ENCODE results near the gene DNAH2.

GRCh38 chr17:7858522-7858810 lies 140.9 kb downstream of the DNAH2 start:
- no peak for TF ChIP-seq ZEB2 (IDR thresholded peaks at IDR 0.05)
- no peak for TF ChIP-seq MAZ (CRISPR knock-in tag; conservative IDR thresholded peaks at IDR 0.05 in 1 of 2, IDR thresholded peaks at IDR 0.05 in 1 of 2)
- TF ChIP-seq ZNF586 (CRISPR knock-in tag; conservative IDR thresholded peaks at IDR 0.05) = no peak
- no peak for TF ChIP-seq ZNF239 (CRISPR knock-in tag; IDR thresholded peaks at IDR 0.05)
- 0 out of 4 replicates have a peak, but pooled peaks of 1 of the 2 experiments have one; percentile 62 for TF ChIP-seq UBTF (IDR thresholded peaks at IDR 0.05; ENCODE audit: borderline replicate concordance in 1 of 2, low read depth in 2 of 2, low read length in 2 of 2)
- TF ChIP-seq FOS (IDR thresholded peaks at IDR 0.05; ENCODE audit: extremely low read depth, insufficient read length) = no peak
- no peak for TF ChIP-seq GABPA (tag; conservative IDR thresholded peaks at IDR 0.05; ENCODE audit: low read depth)
- TF ChIP-seq EP300 (IDR thresholded peaks at IDR 0.05; ENCODE audit: low read length) = no peak
- no peak for TF ChIP-seq EZH2 (IDR thresholded peaks at IDR 0.05; ENCODE audit: borderline replicate concordance, low read depth, low read length)
- TF ChIP-seq ZNF232 (CRISPR knock-in tag; IDR thresholded peaks at IDR 0.05) = no peak
- no peak for TF ChIP-seq NR2C2 (CRISPR knock-in tag; IDR thresholded peaks at IDR 0.05)
- no peak for TF ChIP-seq NR2C2 (tag; IDR thresholded peaks at IDR 0.05)
- no peak for TF ChIP-seq MTA1 (IDR thresholded peaks at IDR 0.05; ENCODE audit: borderline replicate concordance)
- TF ChIP-seq ZBTB8A (IDR thresholded peaks at IDR 0.05; ENCODE audit: partially characterized antibody) = no peak

Measured in K562 (cell line).